IgD-negative memory B cell (primary cell): ENCODE data around the gene CRELD2. TPM values are rescaled to one million over a fixed set of nuclear protein-coding genes. Genes with fewer than 3 reads are reported as not detected.

Source experiments
- H3K27ac Mint-ChIP-seq, 3 donors: one replicate each; pipeline ENCODE4 v1.8.0; 2020 to 2022; ENCODE audit warnings: mild to moderate bottlenecking in 3 of 3, mixed read lengths in 3 of 3, moderate library complexity in 1 of 3
- H3K27me3 Mint-ChIP-seq: one replicate; pipeline ENCODE4 v1.8.0; 2021; ENCODE audit warnings: mixed read lengths
- H3K36me3 Mint-ChIP-seq: one replicate; pipeline ENCODE4 v1.8.0; 2020; ENCODE audit warnings: mild to moderate bottlenecking, mixed read lengths
- H3K4me1 Mint-ChIP-seq, 3 donors: one replicate each; pipeline ENCODE4 v1.8.0; 2020 to 2022; ENCODE audit warnings: mixed read lengths in 3 of 3, mild to moderate bottlenecking in 1 of 3
- H3K4me3 Mint-ChIP-seq, 4 donors: one replicate each; pipeline ENCODE4 v1.8.0; 2020 to 2022; ENCODE audit warnings: mild to moderate bottlenecking in 4 of 4, mixed read lengths in 4 of 4, moderate library complexity in 3 of 4
- H3K9me3 Mint-ChIP-seq, 3 donors: one replicate each; pipeline ENCODE4 v1.8.0; 2020 to 2021; ENCODE audit warnings: mixed read lengths in 3 of 3, mild to moderate bottlenecking in 1 of 3
- polyA plus RNA-seq: library from polyadenylated mRNA; unstranded; fragments of 300-500 nt; fragmentation: Illumina TruSeq; gene quantifications from one replicate; pipeline ENCODE4 v1.2.3, GENCODE V29; 2021

CRELD2 gene
- polyA plus RNA-seq, 1 donor from 2014 or later: 29.7 TPM

GRCh38 chr22:49914256-49914655 is 4.2 kb upstream of the CRELD2 start:
- Mint-ChIP-seq H3K27ac (no peak overlapping the region), H3K4me3 (no peak overlapping the region), H3K4me1 (peaks cover 5 to 7% (median 6%) of the 10 kb centered on the region in 3 donors)

GRCh38 chr22:49915610-49916009 is 2.8 kb upstream of the CRELD2 start:
- Mint-ChIP-seq H3K36me3 (no peaks in the 10 kb centered on the region), H3K27me3 (no peaks in the 10 kb centered on the region), H3K4me1 (peaks cover 6 to 13% (median 11%) of the 10 kb centered on the region in 3 donors), H3K4me3 (peak overlapping the region in 2 of 4 donors; percentile 9 to 81), H3K27ac (no peak overlapping the region), H3K9me3 (no peaks in the 10 kb centered on the region)

More at GRCh38 chr22:49914256-49914655, 4.2 kb upstream of the CRELD2 start:
- Mint-ChIP-seq H3K36me3 (no peaks in the 10 kb centered on the region), H3K9me3 (no peaks in the 10 kb centered on the region), H3K27me3 (no peaks in the 10 kb centered on the region)

DNA sequence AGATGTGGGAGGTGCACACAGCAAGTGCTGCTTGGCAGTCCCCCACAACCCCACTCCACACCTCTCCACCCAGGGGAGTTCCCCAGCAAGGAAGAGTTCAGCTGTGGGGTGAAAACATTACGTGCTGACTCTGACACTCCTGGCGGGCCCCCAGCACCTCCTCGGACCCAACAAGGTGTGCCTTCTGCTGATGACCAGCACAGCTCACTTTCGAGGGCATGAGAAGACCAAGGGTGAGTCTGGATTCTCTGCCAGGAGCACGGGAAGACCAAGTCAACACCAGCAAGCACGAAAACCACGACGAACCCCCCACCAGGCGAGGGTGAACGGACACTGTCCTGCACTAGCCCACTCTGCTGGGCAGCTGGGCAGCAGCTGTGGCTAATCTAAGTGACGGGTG is 1.6 kb upstream of the CRELD2 start:
- H3K27ac Mint-ChIP-seq: peak overlapping the region in 1 of 3 donors; percentile 23
- peaks cover 2% of the 10 kb centered on the region for H3K36me3 Mint-ChIP-seq
- H3K4me1 Mint-ChIP-seq: peaks cover 6 to 13% (median 11%) of the 10 kb centered on the region in 3 donors
- H3K4me3 Mint-ChIP-seq: peak overlapping the region in 3 of 4 donors; percentile 83 to 94 (median 92)
- no peaks in the 10 kb centered on the region for H3K9me3 Mint-ChIP-seq
- no peaks in the 10 kb centered on the region for H3K27me3 Mint-ChIP-seq

GRCh38 chr22:49918911-49919881 is 762 bp downstream of the CRELD2 start:
- peaks cover 2% of the 10 kb centered on the region for H3K36me3 Mint-ChIP-seq

GRCh38 chr22:49920859-49921258 is 2.4 kb downstream of the CRELD2 start:
- Mint-ChIP-seq H3K27me3 (no peaks in the 10 kb centered on the region), H3K9me3 (no peaks in the 10 kb centered on the region), H3K27ac (peak overlapping the region in 2 of 3 donors; percentile 83 to 84), H3K36me3 (peaks cover 2% of the 10 kb centered on the region), H3K4me3 (peak overlapping the region; percentile 52 to 91 (median 73)), H3K4me1 (peaks cover 17 to 33% (median 31%) of the 10 kb centered on the region in 3 donors)

More at GRCh38 chr22:49918911-49919881, 762 bp downstream of the CRELD2 start:
- peak overlapping the region; percentile 74 to 90 (median 86) for H3K4me3 Mint-ChIP-seq
- peaks cover 11 to 22% (median 22%) of the 10 kb centered on the region in 3 donors for H3K4me1 Mint-ChIP-seq
- peak overlapping the region; percentile 35 to 83 (median 63) for H3K27ac Mint-ChIP-seq
- H3K9me3 Mint-ChIP-seq: no peaks in the 10 kb centered on the region
- no peaks in the 10 kb centered on the region for H3K27me3 Mint-ChIP-seq

DNA sequence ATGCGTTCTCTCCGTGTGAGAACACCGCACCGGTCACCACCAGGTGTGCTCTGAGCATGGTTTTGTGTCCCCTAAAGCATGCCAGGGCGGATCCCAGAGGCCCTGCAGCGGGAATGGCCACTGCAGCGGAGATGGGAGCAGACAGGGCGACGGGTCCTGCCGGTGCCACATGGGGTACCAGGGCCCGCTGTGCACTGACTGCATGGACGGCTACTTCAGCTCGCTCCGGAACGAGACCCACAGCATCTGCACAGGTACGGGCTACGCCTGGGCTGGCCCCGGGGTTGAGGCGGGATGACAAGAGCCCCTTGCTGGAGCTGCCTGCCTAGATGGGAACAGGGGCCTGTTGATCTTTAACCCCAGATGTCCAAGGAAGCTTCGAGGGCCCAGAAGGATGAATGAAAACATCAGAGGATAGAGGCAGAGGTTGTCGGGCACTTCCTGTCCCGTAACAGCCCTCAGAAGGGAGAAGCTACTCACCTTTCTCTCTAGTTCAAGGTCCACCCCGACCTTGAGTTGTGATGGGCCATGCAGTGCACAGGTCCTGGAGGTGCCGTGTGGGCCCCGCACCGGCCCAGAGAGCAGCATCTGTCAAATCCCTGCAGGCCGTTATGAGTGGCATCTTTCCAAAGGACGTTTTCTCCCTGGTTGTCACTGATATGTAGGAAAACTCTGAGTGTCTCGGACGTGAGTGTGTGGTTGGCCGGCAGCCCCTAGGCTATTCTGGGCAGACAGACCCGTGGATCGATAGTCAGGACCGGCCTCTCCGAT is 3.3 kb downstream of the CRELD2 start:
- peaks cover 2% of the 10 kb centered on the region for H3K36me3 Mint-ChIP-seq
- H3K4me1 Mint-ChIP-seq: peaks cover 22 to 38% (median 35%) of the 10 kb centered on the region in 3 donors
- peak overlapping the region in 1 of 3 donors; percentile 64 for H3K27ac Mint-ChIP-seq
- no peaks in the 10 kb centered on the region for H3K9me3 Mint-ChIP-seq
- H3K27me3 Mint-ChIP-seq: no peaks in the 10 kb centered on the region
- peak overlapping the region in 1 of 4 donors; percentile 70 for H3K4me3 Mint-ChIP-seq

DNA sequence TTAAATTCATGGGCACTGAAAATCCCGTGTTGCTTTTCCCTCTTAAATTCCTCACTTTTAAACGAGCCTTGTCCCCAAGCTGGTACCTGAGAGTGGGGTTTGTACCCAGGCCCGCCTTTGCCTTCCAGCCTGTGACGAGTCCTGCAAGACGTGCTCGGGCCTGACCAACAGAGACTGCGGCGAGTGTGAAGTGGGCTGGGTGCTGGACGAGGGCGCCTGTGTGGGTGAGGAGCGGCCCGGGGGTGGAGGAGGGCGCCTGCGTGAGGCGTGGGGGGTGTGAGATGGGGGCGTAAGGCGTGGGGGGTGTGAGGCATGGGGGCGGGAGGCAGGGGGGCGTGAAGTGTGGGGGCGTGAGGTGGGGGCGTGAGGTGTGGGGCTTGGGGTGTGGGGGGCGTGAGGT is 4.0 kb downstream of the CRELD2 start:
- no peaks in the 10 kb centered on the region for H3K9me3 Mint-ChIP-seq
- no peaks in the 10 kb centered on the region for H3K27me3 Mint-ChIP-seq
- H3K27ac Mint-ChIP-seq: peak overlapping the region in 1 of 3 donors; percentile 64
- peaks cover 24 to 34% (median 32%) of the 10 kb centered on the region in 3 donors for H3K4me1 Mint-ChIP-seq
- H3K4me3 Mint-ChIP-seq: peak overlapping the region in 1 of 4 donors; percentile 70
- H3K36me3 Mint-ChIP-seq: peaks cover 2% of the 10 kb centered on the region

DNA sequence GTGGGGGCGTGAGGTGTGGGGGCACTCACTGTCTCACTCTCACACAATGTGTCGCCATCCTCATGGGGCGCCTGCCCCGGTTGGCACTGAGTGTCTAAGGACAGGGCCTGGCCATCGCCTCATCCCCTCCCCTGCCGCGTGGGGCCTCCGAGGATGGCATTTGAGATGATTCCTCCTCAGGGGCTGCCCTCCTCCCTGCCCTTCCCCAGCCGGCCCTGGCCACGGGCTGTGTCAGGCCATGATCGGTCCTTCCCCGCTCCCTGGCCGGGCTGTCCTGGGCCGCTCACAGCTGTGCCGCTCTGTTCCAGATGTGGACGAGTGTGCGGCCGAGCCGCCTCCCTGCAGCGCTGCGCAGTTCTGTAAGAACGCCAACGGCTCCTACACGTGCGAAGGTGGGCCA is 4.5 kb downstream of the CRELD2 start:
- Mint-ChIP-seq H3K4me3 (peak overlapping the region in 1 of 4 donors; percentile 92), H3K9me3 (no peaks in the 10 kb centered on the region), H3K4me1 (peaks cover 22 to 34% (median 30%) of the 10 kb centered on the region in 3 donors), H3K27me3 (no peaks in the 10 kb centered on the region), H3K27ac (peak overlapping the region in 2 of 3 donors; percentile 87 to 97), H3K36me3 (peaks cover 2% of the 10 kb centered on the region)

- Mint-ChIP-seq H3K27ac (peak overlapping the region; percentile 87 to 97 (median 91)), H3K36me3 (peaks cover 2% of the 10 kb centered on the region), H3K4me3 (peak overlapping the region in 3 of 4 donors; percentile 45 to 92 (median 61)), H3K4me1 (peaks cover 22 to 34% (median 30%) of the 10 kb centered on the region in 3 donors), H3K9me3 (no peaks in the 10 kb centered on the region), H3K27me3 (no peaks in the 10 kb centered on the region)
Measured at GRCh38 chr22:49923445-49923844, 5.0 kb downstream of the CRELD2 start.

GRCh38 chr22:49924113-49924833 is 5.8 kb downstream of the CRELD2 start:
- Mint-ChIP-seq H3K4me3 (peak overlapping the region; percentile 37 to 92 (median 86)), H3K27ac (peak overlapping the region; percentile 87 to 100 (median 97)), H3K36me3 (peaks cover 2% of the 10 kb centered on the region), H3K4me1 (peaks cover 22 to 34% (median 30%) of the 10 kb centered on the region in 3 donors), H3K27me3 (no peaks in the 10 kb centered on the region), H3K9me3 (no peaks in the 10 kb centered on the region)

DNA sequence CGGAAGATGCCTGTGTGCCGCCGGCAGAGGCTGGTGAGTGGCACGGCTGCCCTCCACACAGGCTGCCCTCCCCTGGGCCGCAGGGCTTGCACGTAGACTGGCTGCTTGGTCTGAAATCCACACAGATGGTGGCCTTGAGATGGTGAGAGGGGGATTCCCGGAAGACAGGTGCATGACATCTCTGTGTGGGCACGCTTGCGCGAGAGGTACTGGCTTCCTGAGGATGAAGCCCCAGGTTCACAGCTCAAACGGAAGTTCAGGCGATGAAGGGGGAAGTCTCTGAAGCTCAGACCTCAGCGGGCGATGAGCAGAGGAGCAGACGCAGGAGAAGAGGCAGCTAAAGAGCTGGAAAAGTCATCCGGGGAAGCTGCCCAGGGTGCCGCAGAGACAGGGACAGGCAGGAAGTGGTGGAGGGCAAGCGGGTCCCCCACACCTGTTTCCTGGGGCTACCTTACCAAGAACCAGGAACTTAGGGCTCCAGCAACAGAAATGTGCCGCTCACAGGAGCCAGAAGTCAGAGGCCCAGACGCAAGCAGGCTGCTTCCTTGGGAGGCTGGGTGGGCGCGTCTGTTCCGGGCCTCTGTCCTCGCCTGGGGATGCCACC is 7.2 kb downstream of the CRELD2 start:
- peaks cover 23 to 40% (median 27%) of the 10 kb centered on the region in 3 donors for H3K4me1 Mint-ChIP-seq
- H3K27ac Mint-ChIP-seq: peak overlapping the region; percentile 93 to 100 (median 95)
- no peaks in the 10 kb centered on the region for H3K9me3 Mint-ChIP-seq
- no peaks in the 10 kb centered on the region for H3K27me3 Mint-ChIP-seq
- H3K4me3 Mint-ChIP-seq: peak overlapping the region; percentile 69 to 87 (median 86)
- peaks cover 2% of the 10 kb centered on the region for H3K36me3 Mint-ChIP-seq

DNA sequence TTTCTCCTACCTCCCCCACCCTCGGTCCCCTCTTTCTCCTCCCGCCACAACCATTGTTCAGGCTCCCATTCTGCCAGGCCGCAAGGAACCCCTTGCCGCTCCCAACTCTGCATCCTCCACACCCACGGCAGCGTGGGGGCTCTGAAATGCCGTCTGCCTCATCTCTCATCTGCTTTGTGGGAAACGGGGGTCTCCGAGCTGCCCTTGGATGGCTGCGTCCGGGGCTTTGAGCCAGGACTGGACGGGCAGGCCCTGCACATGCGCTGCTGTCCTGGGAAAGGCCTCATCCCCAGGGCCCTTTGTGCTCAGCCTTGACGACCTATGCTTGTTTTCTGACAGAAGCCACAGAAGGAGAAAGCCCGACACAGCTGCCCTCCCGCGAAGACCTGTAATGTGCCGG is 8.5 kb downstream of the CRELD2 start:
- Mint-ChIP-seq H3K27me3 (no peaks in the 10 kb centered on the region), H3K4me1 (peaks cover 29 to 50% (median 38%) of the 10 kb centered on the region in 3 donors), H3K4me3 (peak overlapping the region in 3 of 4 donors; percentile 59 to 66 (median 62)), H3K9me3 (no peaks in the 10 kb centered on the region), H3K36me3 (no peaks in the 10 kb centered on the region), H3K27ac (peak overlapping the region; percentile 81 to 97 (median 87))

DNA sequence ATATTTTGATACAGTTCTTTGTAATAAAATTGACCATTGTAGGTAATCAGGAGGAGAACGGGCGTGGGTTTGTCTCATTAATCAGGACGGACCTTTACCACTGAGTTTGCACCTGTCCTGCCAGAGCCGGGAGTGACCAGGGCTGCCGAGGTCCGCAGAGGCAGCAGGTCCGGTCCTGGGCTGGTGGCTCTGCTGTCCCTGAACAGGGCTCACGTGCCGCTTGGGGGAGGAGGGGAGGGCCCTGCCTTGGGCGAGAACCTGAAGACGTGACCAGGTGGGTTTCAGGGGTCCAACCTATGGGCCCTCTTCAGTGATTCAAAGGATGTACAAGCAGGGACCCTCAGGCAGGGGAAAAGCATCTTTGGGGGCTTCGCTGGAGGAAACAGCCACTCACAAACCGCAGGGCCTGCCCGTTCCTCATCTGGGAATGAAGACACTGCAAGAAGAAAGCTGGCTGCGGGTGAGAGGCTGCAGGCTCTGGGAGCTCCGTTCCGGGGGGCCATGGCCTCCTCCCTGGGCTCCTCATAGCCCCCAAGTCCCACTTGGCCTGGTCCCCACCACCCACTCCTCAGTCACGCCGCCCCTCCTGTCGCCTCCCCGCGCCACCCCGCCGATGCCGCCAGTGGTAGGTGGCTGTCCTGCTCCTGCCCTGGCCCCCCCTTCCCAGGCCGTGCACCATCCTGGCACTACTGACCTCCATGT is 9.2 kb downstream of the CRELD2 start:
- no peaks in the 10 kb centered on the region for H3K36me3 Mint-ChIP-seq
- no peaks in the 10 kb centered on the region for H3K9me3 Mint-ChIP-seq
- H3K27me3 Mint-ChIP-seq: no peaks in the 10 kb centered on the region
- peaks cover 29 to 50% (median 38%) of the 10 kb centered on the region in 3 donors for H3K4me1 Mint-ChIP-seq
- H3K27ac Mint-ChIP-seq: peak overlapping the region; percentile 81 to 97 (median 87)
- H3K4me3 Mint-ChIP-seq: peak overlapping the region in 3 of 4 donors; percentile 55 to 66 (median 62)
